ENCODE data around the gene RELT. TPM values are rescaled to one million over a fixed set of nuclear protein-coding genes. Genes with fewer than 3 reads are reported as not detected.

RELT gene
- total RNA-seq, 1 experiment from 2014 or later: 24.5 TPM

DNA sequence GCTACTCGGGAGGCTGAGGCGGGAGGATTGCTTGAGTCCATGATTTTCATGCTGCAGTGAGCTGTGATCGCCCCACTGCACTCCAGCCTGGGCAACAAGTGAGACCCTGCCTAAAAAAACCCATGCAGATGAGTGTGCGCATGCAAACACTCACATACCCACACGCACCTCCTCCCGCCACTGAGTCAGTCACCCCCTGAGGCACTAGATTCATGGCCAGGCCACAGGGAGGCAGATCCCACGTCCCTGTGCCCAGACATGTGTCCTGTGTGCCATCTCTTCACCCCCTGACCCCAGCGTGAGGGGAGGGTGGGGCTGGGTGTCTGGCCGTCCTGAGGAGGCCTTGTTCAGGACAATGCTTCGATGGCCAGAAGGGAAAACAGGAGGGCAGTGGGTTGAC, 15.5 kb downstream of the RELT start:
- Histone ChIP-seq H3K9ac (ENCODE audit: low read length) (no peak overlapping the region), H3K27me3 (ENCODE audit: low read length) (no peaks in the 10 kb centered on the region), H3K4me3 (ENCODE audit: low read length) (no peak overlapping the region), H3K9me3 (ENCODE audit: low read length) (no peaks in the 10 kb centered on the region), H3K9me2 (replicated peaks; ENCODE audit: low read length) (no peaks in the 10 kb centered on the region), H2AFZ (ENCODE audit: low read length) (no peak overlapping the region), H4K20me1 (ENCODE audit: low read length) (peaks cover 18% of the 10 kb centered on the region; the same call in 1 of the 2 replicates), H3K4me1 (ENCODE audit: insufficient read depth, low read length) (no peaks in the 10 kb centered on the region), H3K4me2 (ENCODE audit: low read length) (no peak overlapping the region), H3K27ac (ENCODE audit: low read length) (no peak overlapping the region), H3K79me2 (ENCODE audit: low read length) (peaks cover 30% of the 10 kb centered on the region), H3K36me3 (ENCODE audit: low read depth, low read length) (peaks cover 22% of the 10 kb centered on the region; the same call in 1 of the 2 replicates), H3F3A (ENCODE audit: low read length, unreplicated experiment) (no peaks in the 10 kb centered on the region)
- CTCF ChIA-PET: no interaction called here
- TF ChIP-seq EZH2 (IDR thresholded peaks at IDR 0.05; ENCODE audit: low read length, unreplicated experiment) (no peak), EZH2phosphoT487 (IDR thresholded peaks at IDR 0.05; ENCODE audit: borderline replicate concordance, low read length) (no peak)
- TF ChIP-seq, protein P1, sequence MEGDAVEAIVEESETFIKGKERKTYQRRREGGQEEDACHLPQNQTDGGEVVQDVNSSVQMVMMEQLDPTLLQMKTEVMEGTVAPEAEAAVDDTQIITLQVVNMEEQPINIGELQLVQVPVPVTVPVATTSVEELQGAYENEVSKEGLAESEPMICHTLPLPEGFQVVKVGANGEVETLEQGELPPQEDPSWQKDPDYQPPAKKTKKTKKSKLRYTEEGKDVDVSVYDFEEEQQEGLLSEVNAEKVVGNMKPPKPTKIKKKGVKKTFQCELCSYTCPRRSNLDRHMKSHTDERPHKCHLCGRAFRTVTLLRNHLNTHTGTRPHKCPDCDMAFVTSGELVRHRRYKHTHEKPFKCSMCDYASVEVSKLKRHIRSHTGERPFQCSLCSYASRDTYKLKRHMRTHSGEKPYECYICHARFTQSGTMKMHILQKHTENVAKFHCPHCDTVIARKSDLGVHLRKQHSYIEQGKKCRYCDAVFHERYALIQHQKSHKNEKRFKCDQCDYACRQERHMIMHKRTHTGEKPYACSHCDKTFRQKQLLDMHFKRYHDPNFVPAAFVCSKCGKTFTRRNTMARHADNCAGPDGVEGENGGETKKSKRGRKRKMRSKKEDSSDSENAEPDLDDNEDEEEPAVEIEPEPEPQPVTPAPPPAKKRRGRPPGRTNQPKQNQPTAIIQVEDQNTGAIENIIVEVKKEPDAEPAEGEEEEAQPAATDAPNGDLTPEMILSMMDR (conservative IDR thresholded peaks at IDR 0.05; ENCODE audit: low read depth, low read length): no peak
- POLR2A ChIA-PET (ENCODE audit: unreplicated experiment): no interaction called here
- no TSS peak for BruUV-seq (replicated peaks)
- intact Hi-C loops (cut with micrococcal nuclease): loop anchor here (2.0 kb wide), 1 partner anchor 85 kb away; no protein-coding TSS in a partner anchor
- ATAC-seq (no peak), DNase-seq (no peak)

DNA sequence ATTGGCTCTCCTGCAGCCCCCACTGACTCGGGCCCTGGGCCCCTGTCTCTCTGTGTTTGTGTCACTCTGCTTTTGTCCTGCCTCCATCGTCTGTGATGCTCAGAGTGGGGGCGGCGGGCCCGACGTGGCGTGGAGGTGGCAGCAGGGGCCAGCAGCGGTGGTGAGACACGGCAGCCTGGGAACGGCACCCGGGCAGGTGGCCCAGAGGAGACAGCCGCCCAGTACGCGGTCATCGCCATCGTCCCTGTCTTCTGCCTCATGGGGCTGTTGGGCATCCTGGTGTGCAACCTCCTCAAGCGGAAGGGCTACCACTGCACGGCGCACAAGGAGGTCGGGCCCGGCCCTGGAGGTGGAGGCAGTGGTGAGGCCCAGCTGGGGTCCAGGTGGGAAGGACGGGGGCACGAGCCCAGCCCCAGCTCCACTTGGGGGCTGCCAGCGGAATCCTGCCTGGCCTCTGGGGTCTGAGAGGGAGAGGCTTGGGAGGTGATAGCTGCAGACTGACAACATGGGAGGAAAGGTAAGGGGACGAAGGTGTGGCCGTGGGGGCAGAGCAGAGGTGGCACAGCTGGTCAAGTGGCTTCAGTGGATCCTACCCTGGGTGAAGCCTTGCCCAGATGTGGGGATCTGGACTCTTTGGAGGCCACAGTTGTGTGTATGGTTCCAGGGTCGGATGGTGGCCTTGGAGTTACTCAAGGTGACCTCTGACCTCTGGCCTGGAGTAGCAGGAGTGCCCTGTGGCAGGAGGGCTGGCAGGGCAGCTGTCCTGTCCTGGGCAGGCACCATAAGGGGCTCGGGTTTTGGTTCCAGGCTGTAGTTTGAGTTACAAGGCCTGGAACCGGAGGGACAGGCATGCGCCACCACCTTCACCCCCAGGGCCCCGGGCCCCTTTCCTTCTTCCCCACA, 16.2 kb downstream of the RELT start:
- CTCF ChIA-PET: interaction anchor here (0.9 to 1.8 kb wide), 6 partner anchors 20 to 269 kb away, joined by 3 to 55 read pairs (median 4); no protein-coding TSS in a partner anchor
- no peaks in the 10 kb centered on the region for H3K4me1 ChIP-seq (ENCODE audit: insufficient read depth, low read length)
- H3K79me2 ChIP-seq (ENCODE audit: low read length): peaks cover 23% of the 10 kb centered on the region
- ATAC-seq: no peak
- intact Hi-C loops (cut with micrococcal nuclease): loop anchor here (1.0 to 2.0 kb wide), 2 partner anchors 41 to 86 kb away; no protein-coding TSS in a partner anchor
- TF ChIP-seq EZH2phosphoT487 (IDR thresholded peaks at IDR 0.05; ENCODE audit: borderline replicate concordance, low read length) (no peak), EZH2 (IDR thresholded peaks at IDR 0.05; ENCODE audit: low read length, unreplicated experiment) (no peak)
- TF ChIP-seq, protein P1 (conservative IDR thresholded peaks at IDR 0.05; ENCODE audit: low read depth, low read length): no peak
- H3K4me3 ChIP-seq (ENCODE audit: low read length): no peak overlapping the region
- peaks cover 15% of the 10 kb centered on the region; the same call in 1 of the 2 replicates for H4K20me1 ChIP-seq (ENCODE audit: low read length)
- H3K4me2 ChIP-seq (ENCODE audit: low read length): no peak overlapping the region
- no peaks in the 10 kb centered on the region for H3K27me3 ChIP-seq (ENCODE audit: low read length)
- H3K9ac ChIP-seq (ENCODE audit: low read length): no peak overlapping the region
- no peaks in the 10 kb centered on the region for H3K9me3 ChIP-seq (ENCODE audit: low read length)
- DNase-seq: no peak
- POLR2A ChIA-PET (ENCODE audit: unreplicated experiment): interaction anchor here (0.6 kb wide), 1 partner anchor 85 kb away, joined by 6 read pairs; no protein-coding TSS in a partner anchor
- no peak overlapping the region for H2AFZ ChIP-seq (ENCODE audit: low read length)
- peaks cover 22% of the 10 kb centered on the region; the same call in 1 of the 2 replicates for H3K36me3 ChIP-seq (ENCODE audit: low read depth, low read length)
- H3K27ac ChIP-seq (ENCODE audit: low read length): no peak overlapping the region
- BruUV-seq (replicated peaks): no TSS peak
- no peaks in the 10 kb centered on the region for H3F3A ChIP-seq (ENCODE audit: low read length, unreplicated experiment)
- H3K9me2 ChIP-seq (replicated peaks; ENCODE audit: low read length): no peaks in the 10 kb centered on the region

Measured in PC-3 (cell line).